Parathyroid adenoma (tissue), 2 donors: ENCODE measurements around the gene CD47.

ENCODE experiments used
- H2AFZ ChIP-seq: fragments of 300-600 bp; sonication (generic); one replicate; pipeline ENCODE4 v1.7.0; 2017; ENCODE audit warnings: antibody characterized with exemption, mild to moderate bottlenecking
- H3K27ac ChIP-seq: fragments of 300-600 bp; sonication (generic); one replicate; pipeline ENCODE4 v1.7.0; 2017
- H3K27me3 ChIP-seq: fragments of 300-600 bp; sonication (generic); one replicate; pipeline ENCODE4 v1.7.0; 2017; ENCODE audit warnings: low read length; ENCODE audit not compliant: control insufficient read depth, insufficient read depth
- H3K36me3 ChIP-seq: fragments of 300-600 bp; sonication (generic); one replicate; pipeline ENCODE4 v1.7.0; 2017; ENCODE audit warnings: low read length; ENCODE audit not compliant: control insufficient read depth, insufficient read depth
- H3K4me1 ChIP-seq: fragments of 300-600 bp; sonication (generic); one replicate; pipeline ENCODE4 v1.7.0; 2017; ENCODE audit warnings: control low read depth
- H3K4me2 ChIP-seq: fragments of 300-600 bp; sonication (generic); one replicate; pipeline ENCODE4 v1.7.0; 2017; ENCODE audit warnings: low read length
- H3K4me3 ChIP-seq: fragments of 300-600 bp; sonication (generic); one replicate; pipeline ENCODE4 v1.7.0; 2017; ENCODE audit warnings: low read depth, low read length
- H3K79me2 ChIP-seq: fragments of 300-600 bp; sonication (generic); one replicate; pipeline ENCODE4 v1.7.0; 2017; ENCODE audit warnings: control low read depth
- H3K9ac ChIP-seq: fragments of 300-600 bp; sonication (generic); one replicate; pipeline ENCODE4 v1.7.0; 2017; ENCODE audit warnings: mild to moderate bottlenecking
- H3K9me3 ChIP-seq: fragments of 300-600 bp; sonication (generic); one replicate; pipeline ENCODE4 v1.7.0; 2017; ENCODE audit warnings: low read length; ENCODE audit not compliant: control insufficient read depth
- CTCF ChIP-seq: fragments of 300-600 bp; sonication (generic); IDR thresholded peaks from one replicate; pipeline ENCODE4 v1.7.0; 2017; ENCODE audit warnings: antibody characterized with exemption, mild to moderate bottlenecking
- donor health status: primary hyperparathyroidism.

Gene CD47

GRCh38 chr3:108085370-108085769, 5.5 kb downstream of the CD47 start:
- Histone ChIP-seq H3K79me2 (peaks cover 4% of the 10 kb centered on the region), H3K4me1 (no peaks in the 10 kb centered on the region), H3K36me3 (no peaks in the 10 kb centered on the region), H3K27me3 (no peaks in the 10 kb centered on the region), H3K9ac (no peak overlapping the region), H3K27ac (no peak overlapping the region), H3K9me3 (no peaks in the 10 kb centered on the region), H2AFZ (no peak overlapping the region), H3K4me3 (no peak overlapping the region), H3K4me2 (no peak overlapping the region)
- no peak for TF ChIP-seq CTCF

GRCh38 chr3:108079877-108080276, 11.0 kb downstream of the CD47 start:
- H3K9ac ChIP-seq, result no peak overlapping the region
- TF ChIP-seq CTCF, result no peak
- no peak overlapping the region for H2AFZ ChIP-seq
- no peak overlapping the region for H3K4me2 ChIP-seq
- H3K27ac ChIP-seq, result no peak overlapping the region
- no peaks in the 10 kb centered on the region for H3K4me1 ChIP-seq
- H3K4me3 ChIP-seq, result no peak overlapping the region
- no peaks in the 10 kb centered on the region for H3K36me3 ChIP-seq
- no peaks in the 10 kb centered on the region for H3K27me3 ChIP-seq
- no peaks in the 10 kb centered on the region for H3K9me3 ChIP-seq
- no peaks in the 10 kb centered on the region for H3K79me2 ChIP-seq

- no peaks in the 10 kb centered on the region for H3K4me1 ChIP-seq
- TF ChIP-seq CTCF, result no peak
- no peak overlapping the region for H3K4me2 ChIP-seq
- H3K36me3 ChIP-seq, result no peaks in the 10 kb centered on the region
- H3K9ac ChIP-seq, result no peak overlapping the region
- H3K27me3 ChIP-seq, result no peaks in the 10 kb centered on the region
- H3K9me3 ChIP-seq, result no peaks in the 10 kb centered on the region
- no peak overlapping the region for H3K4me3 ChIP-seq
- no peak overlapping the region for H2AFZ ChIP-seq
- no peak overlapping the region for H3K27ac ChIP-seq
- H3K79me2 ChIP-seq, result no peaks in the 10 kb centered on the region
Measured at GRCh38 chr3:108079043-108079442, 11.8 kb downstream of the CD47 start.

- no peak overlapping the region for H3K27ac ChIP-seq
Measured at GRCh38 chr3:108076564-108076963, 14.3 kb downstream of the CD47 start.

More at GRCh38 chr3:108076564-108076963, 14.3 kb downstream of the CD47 start:
- Histone ChIP-seq H3K4me1 (no peaks in the 10 kb centered on the region), H3K4me2 (no peak overlapping the region), H3K9me3 (no peaks in the 10 kb centered on the region), H3K27me3 (no peaks in the 10 kb centered on the region), H3K36me3 (no peaks in the 10 kb centered on the region), H3K4me3 (no peak overlapping the region), H2AFZ (no peak overlapping the region), H3K9ac (no peak overlapping the region), H3K79me2 (no peaks in the 10 kb centered on the region)
- no peak for TF ChIP-seq CTCF
